Stimulated activated CD4-positive, alpha-beta T cell treated with anti-CD3 and anti-CD28 coated beads, TNF-alpha, amount 100 ng/mL, for 24 hours (primary cell): ENCODE results near the gene ZNF629.
"Not testable (repeated sequence)": the region's sequence is repeated elsewhere in the genome, so short reads cannot be mapped to it uniquely, and the experiment has no call there.

Experiments used
- DNase-seq, 3 experiments: peaks; one replicate each; pipeline ENCODE4 v3.0.0-alpha.2; 2020; ENCODE audit warnings: low read depth in 3 of 3

ZNF629 gene

GRCh38 chr16:30786936-30787612 is at the start of gene ZNF629:
TSS of gene ZNF629 (minus strand) at chr16:30787205. CDS start at chr16:30784482, 2,723 bp downstream.
- peak in 2 of 3 experiments; percentile 19 to 38 for DNase-seq

- DNase-seq, result no peak
Measured at GRCh38 chr16:30834130-30834740, 47.2 kb upstream of the ZNF629 start.

- no peak for DNase-seq
Measured at GRCh38 chr16:30830072-30830417, 43.0 kb upstream of the ZNF629 start.

- DNase-seq, result no peak
Measured at GRCh38 chr16:30829130-30830071, 42.4 kb upstream of the ZNF629 start.

GRCh38 chr16:30821891-30822290 is 34.9 kb upstream of the ZNF629 start:
- no peak for DNase-seq

- not testable (repeated sequence) for DNase-seq
Measured at GRCh38 chr16:30821441-30821840, 34.4 kb upstream of the ZNF629 start.

- DNase-seq, result no peak
Measured at GRCh38 chr16:30820952-30821421, 34.0 kb upstream of the ZNF629 start.

- no peak for DNase-seq
Measured at GRCh38 chr16:30816769-30817168, 29.8 kb upstream of the ZNF629 start.

GRCh38 chr16:30813821-30814189 is 26.8 kb upstream of the ZNF629 start:
- no peak for DNase-seq

- not testable (repeated sequence) for DNase-seq
Measured at GRCh38 chr16:30809675-30810074, 22.7 kb upstream of the ZNF629 start.

- DNase-seq, result not testable (repeated sequence)
Measured at GRCh38 chr16:30808890-30809426, 22.0 kb upstream of the ZNF629 start.

GRCh38 chr16:30808146-30808545 is 21.1 kb upstream of the ZNF629 start:
- DNase-seq, result no peak

- peak; percentile 19 to 53 (median 22) for DNase-seq
Measured at GRCh38 chr16:30805370-30806169, 18.6 kb upstream of the ZNF629 start.

- no peak for DNase-seq
Measured at GRCh38 chr16:30805056-30805369, 18.0 kb upstream of the ZNF629 start.

GRCh38 chr16:30802936-30803335 is 15.9 kb upstream of the ZNF629 start:
- DNase-seq, result no peak

- no peak for DNase-seq
Measured at GRCh38 chr16:30797670-30798309, 10.8 kb upstream of the ZNF629 start.

GRCh38 chr16:30794634-30795033 is 7.6 kb upstream of the ZNF629 start:
- no peak for DNase-seq

GRCh38 chr16:30793508-30794069 is 6.6 kb upstream of the ZNF629 start:
- DNase-seq, result no peak

- no peak for DNase-seq
Measured at GRCh38 chr16:30787613-30788378, 791 bp upstream of the ZNF629 start.
